Uterus (tissue), 2 donors: ENCODE measurements around the gene CMC4.

Experiments
- CTCF ChIP-seq, 4 experiments: fragments of 200-600 bp in 2 of 4; fragments of 450-650 bp in 2 of 4; sonication (generic) in 2 of 4; IDR thresholded peaks; one replicate each; pipeline ENCODE4 v1.5.1; 2016 to 2019; ENCODE audit warnings: antibody characterized with exemption in 4 of 4, mild to moderate bottlenecking in 2 of 4, moderate library complexity in 1 of 4
- POLR2A ChIP-seq, 2 donors: fragments of 450-650 bp; IDR thresholded peaks; one replicate each; pipeline ENCODE4 v1.6.1; 2016; ENCODE audit warnings: antibody characterized with exemption in 2 of 2, mild to moderate bottlenecking in 1 of 2, moderate library complexity in 1 of 2

- TF ChIP-seq POLR2A (IDR thresholded peaks at IDR 0.05) (no peak), CTCF (IDR thresholded peaks at IDR 0.05) (no peak)
Measured at GRCh38 chrX:155052738-155053498, 18.0 kb downstream of the CMC4 start.
